Activated effector memory CD4-positive, alpha-beta T cell treated with anti-CD3 and anti-CD28 coated beads, Interleukin-2, amount 50 U/mL, for 16 hours (primary cell): Measurements from ENCODE around the gene LHX8.
"Not testable (repeated sequence)": the region's sequence is repeated elsewhere in the genome, so short reads cannot be mapped to it uniquely, and the experiment has no call there.

ENCODE experiments used
- DNase-seq: peaks from one replicate; pipeline ENCODE4 v3.0.0-alpha.2; 2020

LHX8 gene

GRCh38 chr1:75134647-75135572 lies 722 bp downstream of the LHX8 start:
- DNase-seq = no peak

- DNase-seq = no peak
Measured at GRCh38 chr1:75135573-75136194, 1.5 kb downstream of the LHX8 start.

- DNase-seq = no peak
Measured at GRCh38 chr1:75136195-75136815, 2.1 kb downstream of the LHX8 start.

DNA sequence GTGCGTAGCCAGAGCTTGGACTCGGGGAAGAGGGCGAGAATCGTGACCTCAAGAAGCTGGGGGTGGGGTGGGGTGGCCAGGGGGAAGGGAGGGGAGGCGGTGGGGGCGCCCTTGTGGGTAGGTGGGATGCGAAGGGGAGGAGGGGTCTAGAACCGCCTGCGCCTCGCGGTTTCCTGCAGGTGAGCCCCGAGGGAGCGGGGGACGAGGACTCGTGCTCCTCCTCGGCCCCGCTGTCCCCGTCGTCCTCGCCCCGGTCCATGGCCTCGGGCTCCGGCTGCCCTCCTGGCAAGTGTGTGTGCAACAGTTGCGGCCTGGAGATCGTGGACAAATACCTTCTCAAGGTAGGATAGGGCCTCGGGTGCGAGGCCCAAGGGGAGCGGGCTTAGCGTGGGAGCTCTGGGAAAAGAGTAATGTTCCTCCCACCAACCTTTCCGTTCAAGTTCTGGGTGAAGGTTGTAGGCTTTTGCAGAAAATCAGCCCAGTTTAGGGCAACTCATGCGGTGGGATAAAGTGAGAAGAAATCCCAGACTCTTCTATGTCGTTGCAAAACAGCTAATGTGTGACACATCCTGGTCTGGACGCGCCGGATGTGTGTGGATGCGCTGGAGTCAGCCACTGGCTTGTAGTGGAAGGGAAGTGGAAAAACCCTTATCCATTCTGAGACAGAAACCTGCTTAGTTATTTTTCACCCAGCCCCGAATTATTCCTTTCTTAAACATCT lies 2.9 kb downstream of the LHX8 start:
- no peak for DNase-seq

DNA sequence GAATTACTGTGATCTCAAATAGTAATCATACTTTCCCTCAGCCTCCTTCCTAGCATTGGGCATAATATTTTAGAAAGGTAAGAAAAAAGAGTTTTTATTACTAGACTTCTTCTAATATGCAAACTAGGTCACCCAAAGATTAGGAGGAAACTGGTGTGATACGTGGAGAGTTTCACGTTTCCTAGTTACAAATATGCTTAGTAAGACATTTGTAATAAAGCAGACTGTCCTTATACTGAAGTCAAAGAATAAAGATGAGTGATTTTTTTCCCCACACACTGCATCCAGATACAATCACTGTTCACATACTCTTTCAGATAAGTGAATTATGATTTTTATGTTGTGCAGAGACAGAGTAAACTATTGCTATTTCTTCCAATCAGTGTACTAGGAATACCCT lies 17.9 kb downstream of the LHX8 start:
- no peak for DNase-seq

DNA sequence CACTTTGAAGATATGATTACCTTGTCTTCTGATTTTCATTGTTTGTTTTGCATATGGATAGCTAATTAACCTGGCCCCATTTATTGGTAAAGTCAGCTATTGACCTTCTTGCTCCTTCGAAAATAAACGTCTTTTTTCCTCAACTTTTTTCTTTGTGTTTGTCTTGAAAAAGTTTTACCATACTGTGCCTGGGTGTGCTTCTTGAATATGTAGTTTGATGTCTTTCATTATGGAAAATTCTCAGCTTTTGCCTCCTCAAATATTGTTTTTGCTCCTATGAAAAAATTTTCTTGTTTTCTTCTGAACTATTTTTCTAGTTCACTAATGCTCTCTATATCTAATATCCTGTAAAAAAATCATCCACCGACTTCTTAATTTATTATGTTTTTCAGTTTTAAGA lies 25.0 kb downstream of the LHX8 start:
- DNase-seq = no peak

GRCh38 chr1:75165264-75165663 lies 31.1 kb downstream of the LHX8 start:
- DNase-seq = no peak

- DNase-seq = no peak
Measured at GRCh38 chr1:75166821-75167220, 32.6 kb downstream of the LHX8 start.

DNA sequence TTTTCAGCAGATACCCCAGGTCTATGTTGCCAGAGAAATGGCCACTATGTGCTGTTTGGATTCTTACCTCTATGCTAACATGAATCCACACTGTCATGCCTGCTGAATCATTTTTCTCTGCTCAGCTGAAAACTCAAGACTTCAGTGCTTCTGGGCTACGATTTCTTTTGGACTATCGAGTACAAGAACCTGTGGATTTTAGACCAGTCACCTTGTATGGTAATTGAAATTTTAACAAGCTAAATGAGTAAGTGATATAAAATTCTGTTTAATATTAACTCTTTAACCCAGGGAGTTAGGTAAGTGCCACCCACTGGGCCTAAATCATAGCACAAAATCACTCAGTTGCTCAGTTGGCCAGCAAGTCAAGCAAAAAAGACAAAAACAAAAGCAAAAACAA lies 35.8 kb downstream of the LHX8 start:
- no peak for DNase-seq

GRCh38 chr1:75170981-75171380 lies 36.8 kb downstream of the LHX8 start:
- no peak for DNase-seq

- no peak for DNase-seq
Measured at GRCh38 chr1:75171876-75172275, 37.7 kb downstream of the LHX8 start.

- no peak for DNase-seq
Measured at GRCh38 chr1:75172556-75172955, 38.4 kb downstream of the LHX8 start.

DNA sequence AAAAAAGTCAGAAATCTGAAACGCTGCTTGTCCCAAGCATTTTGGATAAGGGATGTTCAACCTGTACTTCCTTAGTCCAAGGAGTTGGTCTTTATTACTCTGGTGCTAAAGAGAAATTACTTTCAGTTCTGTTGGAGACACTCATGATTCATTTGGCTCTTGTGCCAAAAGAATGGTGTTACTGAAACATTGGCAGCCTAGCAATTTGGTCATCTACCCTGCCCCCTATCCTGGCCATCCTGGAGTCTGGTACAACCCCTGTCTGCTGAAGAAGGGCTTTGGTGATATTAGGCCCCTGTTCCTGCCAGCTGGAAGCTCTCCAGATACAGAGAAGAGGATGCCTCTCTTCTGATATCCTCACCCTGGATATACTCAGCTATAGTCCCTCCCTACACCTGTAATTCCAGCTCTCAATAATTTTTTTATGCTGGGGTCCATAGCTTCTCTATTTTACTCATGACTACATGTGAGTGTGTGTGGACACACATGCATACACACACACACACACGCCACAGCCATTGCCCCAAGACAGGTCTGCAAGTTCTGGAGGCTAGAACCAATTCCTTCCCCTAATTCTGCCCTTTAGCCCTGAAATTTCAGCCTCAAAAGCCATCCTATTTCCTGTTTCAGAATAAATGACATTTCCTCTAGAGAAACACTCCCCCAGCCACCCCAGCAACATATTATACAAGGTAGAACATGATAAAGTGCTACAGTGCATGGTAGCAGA lies 40.0 kb downstream of the LHX8 start:
- no peak for DNase-seq

DNA sequence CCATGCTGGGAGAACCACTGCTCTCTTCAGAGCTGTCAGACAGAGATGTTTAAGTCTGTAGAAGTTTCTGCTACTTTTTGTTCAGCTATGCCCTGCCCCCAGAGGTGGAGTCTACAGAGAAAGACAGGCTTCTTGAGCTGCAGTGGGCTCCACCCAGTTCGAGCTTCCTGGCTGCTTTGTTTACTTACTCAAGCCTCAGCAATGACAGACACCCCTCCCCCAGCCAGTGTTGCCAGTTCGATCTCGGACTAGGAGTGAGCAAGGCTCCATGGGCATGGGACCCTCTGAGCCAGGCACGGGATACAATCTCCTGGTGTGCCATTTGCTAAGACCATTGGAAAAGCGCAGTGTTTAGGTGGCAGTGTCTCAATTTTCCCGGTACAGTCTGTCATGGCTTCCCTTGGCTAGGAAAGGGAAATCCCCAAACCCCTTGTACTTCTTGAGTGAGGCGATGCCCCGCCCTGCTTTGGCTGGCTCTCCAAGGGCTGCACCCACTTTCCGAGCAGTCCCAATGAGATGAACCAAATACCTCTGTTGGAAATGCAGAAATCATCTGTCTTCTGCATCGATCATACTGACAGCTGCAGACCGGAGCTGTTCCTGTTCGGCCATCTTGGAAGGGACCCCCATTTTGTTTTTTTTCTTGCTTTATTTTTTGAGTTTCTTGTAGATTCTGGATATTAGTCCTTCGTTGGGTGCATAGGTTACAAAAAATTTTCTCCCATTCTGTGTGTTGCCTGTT lies 47.2 kb downstream of the LHX8 start:
- not testable (repeated sequence) for DNase-seq

DNA sequence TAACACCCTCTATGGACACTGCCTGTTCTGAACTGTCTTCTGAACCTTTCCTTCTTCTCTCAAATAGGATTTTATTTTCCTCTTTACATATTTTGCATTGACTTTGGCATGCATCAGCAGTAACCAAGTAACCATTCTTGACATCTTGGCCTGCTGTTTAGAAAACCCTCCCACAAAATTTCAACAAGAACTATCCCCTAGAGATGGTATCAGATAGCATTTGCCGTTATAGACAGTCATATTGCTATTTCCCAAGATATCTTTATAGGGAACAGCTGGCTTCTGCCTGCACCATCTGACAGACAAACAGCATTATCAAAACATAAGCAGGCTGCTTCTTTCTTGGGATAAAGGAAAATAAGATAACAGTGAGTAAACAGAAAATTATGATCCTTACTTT lies 54.7 kb downstream of the LHX8 start:
- no peak for DNase-seq

DNA sequence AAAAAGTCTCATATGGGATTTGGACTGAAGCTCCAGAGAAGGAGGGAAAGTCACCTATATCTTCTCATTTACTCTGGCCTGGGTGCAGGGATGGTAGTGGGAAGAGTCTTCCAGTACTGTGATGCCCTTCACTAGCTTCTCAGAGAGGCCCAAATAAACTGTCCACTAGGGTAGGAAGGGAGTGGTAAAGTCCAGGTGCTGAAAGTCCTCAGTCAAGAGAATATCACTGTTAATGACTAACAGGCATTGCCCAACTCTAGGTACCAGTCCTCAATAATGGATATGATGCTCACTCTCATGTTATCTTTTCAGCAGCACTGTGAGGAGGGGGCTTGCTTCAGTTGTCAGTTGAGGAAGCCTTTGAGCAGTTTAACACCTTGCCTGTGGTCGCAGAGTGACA lies 64.0 kb downstream of the LHX8 start:
- no peak for DNase-seq

DNA sequence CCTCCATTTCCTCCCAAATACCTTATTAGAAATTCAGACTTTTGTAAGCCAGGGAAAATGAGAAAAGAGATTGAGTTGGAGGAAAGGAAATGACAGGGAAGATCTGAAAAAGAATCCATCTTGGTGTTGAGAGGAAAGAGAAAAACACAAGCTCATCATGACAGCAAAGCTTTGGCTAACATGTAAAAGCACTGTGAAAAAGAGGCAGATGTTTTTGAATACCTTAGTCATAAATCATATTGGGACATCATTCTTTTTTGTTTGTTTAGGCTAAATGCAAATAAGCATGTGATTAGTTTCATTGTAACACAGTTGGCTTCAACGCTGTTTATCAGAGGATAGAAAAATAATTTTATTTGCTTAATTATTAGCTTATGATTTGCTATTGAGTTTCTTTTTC lies 64.6 kb downstream of the LHX8 start:
- DNase-seq = no peak

- DNase-seq = no peak
Measured at GRCh38 chr1:75202751-75203150, 68.6 kb downstream of the LHX8 start.

DNA sequence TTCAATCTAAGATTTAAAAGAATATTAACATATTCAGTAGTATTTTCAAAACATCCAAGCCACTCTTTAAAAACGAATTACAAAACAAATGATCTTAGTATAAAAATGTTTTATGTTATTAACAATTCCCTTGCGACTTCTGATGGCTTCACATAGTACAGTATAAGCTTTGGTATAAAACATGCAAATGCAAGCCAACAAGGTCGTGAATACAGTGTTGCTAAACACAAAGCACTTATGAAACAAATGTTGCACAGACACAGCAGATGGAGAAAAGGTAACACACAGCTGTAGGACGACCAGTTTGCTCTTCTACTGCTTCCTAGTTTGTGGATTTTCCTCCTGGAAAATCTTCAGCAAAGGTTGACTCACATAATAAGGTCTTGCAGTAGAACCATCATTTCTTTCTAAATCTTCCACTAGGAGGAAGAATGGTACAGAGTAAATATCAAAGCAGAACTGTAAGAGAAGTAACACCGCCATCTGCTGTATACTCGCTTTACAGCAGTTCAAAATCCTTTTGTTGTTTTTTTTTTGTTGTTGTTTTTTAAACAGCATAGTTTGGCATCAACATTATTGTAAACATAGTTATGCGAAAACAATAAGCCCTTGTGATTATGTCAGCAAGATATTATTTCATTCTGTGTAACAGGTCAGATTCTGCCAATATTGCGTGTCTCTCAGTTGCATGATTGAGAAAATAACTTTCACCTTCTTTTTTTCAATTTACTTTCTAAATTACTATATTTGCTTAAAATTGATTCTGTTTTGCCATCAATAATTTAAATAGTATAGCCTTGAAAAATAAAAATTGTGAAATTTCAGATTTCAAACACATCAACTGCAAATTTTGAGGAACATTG lies 69.5 kb downstream of the LHX8 start:
- no peak for DNase-seq

GRCh38 chr1:75208862-75209261 lies 74.7 kb downstream of the LHX8 start:
- no peak for DNase-seq
